BJ (cell line): ENCODE measurements around the gene ARHGAP5. TPM values are rescaled to one million over a fixed set of nuclear protein-coding genes. Genes with fewer than 3 reads are reported as not detected.

Experiments used
- CTCF ChIA-PET: fragments of 350-600 bp; formaldehyde crosslinking; extraction: SDS; loops from one replicate; lab custom pipeline; 2021; ENCODE audit warnings: antibody characterized with exemption, inconsistent platforms; lab: Yijun Ruan, JAX
- POLR2A ChIA-PET: fragments of 300-600 bp; sonication (Branson Sonifier 250); formaldehyde crosslinking; extraction: SDS; loops from one replicate; lab custom pipeline; 2021; ENCODE audit warnings: antibody characterized with exemption; lab: Charles Lee
- DNase-seq: peaks from one replicate; pipeline ENCODE4 v3.0.0-alpha.2; 2011; ENCODE audit warnings: low read depth
- H3K27me3 ChIP-seq: 2 replicates; pipeline ENCODE4 v1.6.0; 2011; ENCODE audit warnings: low read length; ENCODE audit not compliant: control insufficient read depth, insufficient read depth
- H3K36me3 ChIP-seq: 2 replicates; pipeline ENCODE4 v1.5.1; 2011; ENCODE audit warnings: low read length; ENCODE audit not compliant: control insufficient read depth, insufficient read depth
- H3K4me3 ChIP-seq: 2 replicates; pipeline ENCODE4 v1.5.1; 2011; ENCODE audit warnings: low read depth, mild to moderate bottlenecking, control low read depth, low read length
- CTCF ChIP-seq: IDR thresholded peaks from 2 replicates; pipeline ENCODE4 v1.5.1; 2011; ENCODE audit warnings: low read depth, mild to moderate bottlenecking, control low read depth, inconsistent platforms, low read length, moderate library complexity; ENCODE audit not compliant: insufficient read depth
- polyA plus RNA-seq: library from polyadenylated mRNA; depleted of rRNA; stranded (reverse); fragments of >200 nt; gene quantifications from 2 replicates; pipeline ENCODE4 v1.2.3, GENCODE V29; 2011

ARHGAP5 gene
- polyA plus RNA-seq, 1 experiment = 17.4 TPM

DNA sequence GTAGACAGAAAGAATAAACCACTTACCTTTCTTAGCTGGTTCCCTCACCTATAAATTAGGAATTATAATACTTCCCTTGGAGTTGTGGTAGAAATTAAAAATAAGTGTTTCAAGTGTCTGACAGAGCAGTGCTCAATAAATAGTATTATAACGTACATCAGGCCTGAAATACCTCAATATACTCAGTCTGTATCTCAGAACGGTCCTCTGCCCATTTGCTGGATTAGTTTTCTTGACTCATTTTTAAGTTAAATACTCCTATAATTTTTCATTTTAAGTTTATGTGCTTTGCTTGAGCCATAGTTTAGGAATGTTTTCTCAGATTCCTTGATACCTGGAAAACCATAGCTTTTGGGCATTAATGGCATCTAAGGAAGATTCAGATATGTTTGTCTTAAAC lies 22.4 kb downstream of the ARHGAP5 start:
- TF ChIP-seq CTCF = no peak
- ChIA-PET POLR2A (no interaction called here), CTCF (no interaction called here)
- no peak for DNase-seq
- no peaks in the 10 kb centered on the region for H3K36me3 ChIP-seq
- H3K27me3 ChIP-seq = no peaks in the 10 kb centered on the region
- no peak overlapping the region for H3K4me3 ChIP-seq

DNA sequence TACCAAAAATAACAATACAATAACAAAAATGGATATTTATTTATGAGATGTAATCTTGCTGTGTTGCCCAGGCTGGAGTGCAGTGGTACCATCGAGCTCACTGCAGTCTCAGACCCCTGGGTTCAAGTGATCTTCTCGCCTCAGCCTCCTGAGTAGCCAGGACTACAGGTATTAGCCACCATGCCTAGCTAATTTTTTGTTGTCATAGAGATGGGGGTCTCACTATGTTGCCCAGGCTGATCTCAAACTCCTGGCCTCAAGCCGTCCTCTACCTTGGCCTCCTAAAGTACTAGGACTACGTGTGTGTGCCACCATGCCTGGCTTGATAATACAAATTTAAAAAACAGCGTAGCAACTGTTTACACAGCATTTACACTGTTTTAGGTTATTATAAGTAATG lies 23.1 kb downstream of the ARHGAP5 start:
- H3K36me3 ChIP-seq = no peaks in the 10 kb centered on the region
- CTCF ChIA-PET = no interaction called here
- no peak for TF ChIP-seq CTCF
- POLR2A ChIA-PET = no interaction called here
- DNase-seq = no peak
- H3K4me3 ChIP-seq = no peak overlapping the region
- H3K27me3 ChIP-seq = no peaks in the 10 kb centered on the region

DNA sequence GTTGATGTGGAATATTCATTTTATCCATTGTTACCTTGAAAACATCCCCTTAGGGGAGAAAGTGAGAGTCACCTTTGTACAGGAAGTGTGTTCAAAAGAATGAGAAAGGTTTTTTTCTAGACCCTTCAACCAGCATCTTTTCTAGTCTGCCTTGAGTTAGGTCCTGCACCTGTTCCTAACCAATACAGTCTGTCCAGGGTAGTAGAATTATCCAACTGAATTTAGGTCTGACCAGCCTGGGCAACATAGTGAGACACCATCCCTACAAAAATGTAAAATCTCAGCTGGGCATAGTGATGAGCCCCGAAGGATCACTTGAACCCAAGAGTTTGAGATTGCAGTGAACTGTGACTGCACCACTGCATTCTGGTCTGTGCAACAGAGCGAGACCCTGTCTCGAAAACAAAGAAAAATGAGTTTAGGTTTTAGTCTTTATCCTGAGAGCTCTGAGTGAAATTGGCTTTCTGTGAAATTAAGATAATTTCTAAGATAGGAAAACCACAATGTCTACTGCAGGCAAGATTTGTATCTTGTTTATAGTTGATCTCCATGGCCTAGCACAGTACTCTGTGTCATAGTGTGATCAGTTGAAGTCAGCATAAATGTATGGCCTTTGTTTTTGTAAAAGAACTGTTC lies 25.2 kb downstream of the ARHGAP5 start:
- POLR2A ChIA-PET = no interaction called here
- TF ChIP-seq CTCF = no peak
- CTCF ChIA-PET = no interaction called here

DNA sequence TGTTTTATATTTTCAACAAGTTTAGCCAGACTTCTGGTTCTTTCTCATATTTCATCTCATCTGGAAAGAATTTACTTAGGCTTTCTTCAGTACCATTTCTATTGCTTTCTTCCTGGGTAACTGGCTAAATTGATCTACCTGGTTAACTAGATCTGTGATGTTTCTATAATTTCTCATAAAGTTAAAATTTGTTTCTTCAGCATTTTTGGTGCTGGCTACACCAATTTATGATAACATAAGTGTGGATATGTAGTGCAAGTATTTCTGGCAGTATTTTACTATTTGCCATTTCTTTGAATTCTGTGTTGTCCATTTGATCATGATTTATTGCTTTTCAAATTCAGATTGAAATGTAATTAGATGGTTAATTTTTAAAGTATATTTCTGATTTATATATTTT lies 25.9 kb downstream of the ARHGAP5 start:
- Histone ChIP-seq H3K4me3 (no peak overlapping the region), H3K27me3 (no peaks in the 10 kb centered on the region), H3K36me3 (no peaks in the 10 kb centered on the region; the same call in 1 of the 2 replicates)
- TF ChIP-seq CTCF = no peak
- ChIA-PET CTCF (no interaction called here), POLR2A (no interaction called here)
- DNase-seq = no peak

More for the DNA sequence above, 25.2 kb downstream of the ARHGAP5 start:
- DNase-seq = no peak
- H3K36me3 ChIP-seq = no peaks in the 10 kb centered on the region; the same call in 1 of the 2 replicates
- H3K27me3 ChIP-seq = no peaks in the 10 kb centered on the region
- H3K4me3 ChIP-seq = no peak overlapping the region

DNA sequence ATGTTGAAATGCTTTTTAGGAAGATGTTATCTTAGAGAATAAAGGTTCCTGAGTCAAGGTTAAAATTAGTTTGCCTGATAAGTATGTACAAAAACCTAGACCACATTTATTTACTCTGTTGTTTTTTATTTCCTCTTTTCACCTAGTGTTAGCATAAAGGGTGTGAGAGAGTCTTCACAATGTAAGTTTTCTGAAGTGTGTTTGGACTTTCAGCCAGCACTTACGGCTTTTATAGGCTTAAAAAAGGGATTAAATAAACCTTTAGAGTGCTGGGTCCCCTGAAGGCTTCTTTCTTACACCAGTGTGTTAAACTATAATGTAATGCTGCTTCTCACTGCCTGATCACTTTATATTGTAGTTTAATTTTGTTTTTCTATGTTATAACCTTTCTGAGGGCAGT lies 27.2 kb downstream of the ARHGAP5 start:
- ChIA-PET CTCF (no interaction called here), POLR2A (no interaction called here)
- Histone ChIP-seq H3K27me3 (no peaks in the 10 kb centered on the region), H3K36me3 (no peaks in the 10 kb centered on the region; the same call in 1 of the 2 replicates), H3K4me3 (no peak overlapping the region)
- DNase-seq = no peak
- no peak for TF ChIP-seq CTCF
